Kasumi-1 (cell line): Measurements from ENCODE around the gene MYBPHL.
A peak's percentile ranks its signal among the peaks of the same experiment; 100 is the strongest.

Experiments used
- DNase-seq, 2 experiments: peaks; one replicate each; lab custom pipeline; 2025; lab: John Stamatoyannopoulos, UW

Gene MYBPHL, protein sequence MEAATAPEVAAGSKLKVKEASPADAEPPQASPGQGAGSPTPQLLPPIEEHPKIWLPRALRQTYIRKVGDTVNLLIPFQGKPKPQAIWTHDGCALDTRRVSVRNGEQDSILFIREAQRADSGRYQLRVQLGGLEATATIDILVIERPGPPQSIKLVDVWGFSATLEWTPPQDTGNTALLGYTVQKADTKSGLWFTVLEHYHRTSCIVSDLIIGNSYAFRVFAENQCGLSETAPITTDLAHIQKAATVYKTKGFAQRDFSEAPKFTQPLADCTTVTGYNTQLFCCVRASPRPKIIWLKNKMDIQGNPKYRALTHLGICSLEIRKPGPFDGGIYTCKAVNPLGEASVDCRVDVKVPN

DNA sequence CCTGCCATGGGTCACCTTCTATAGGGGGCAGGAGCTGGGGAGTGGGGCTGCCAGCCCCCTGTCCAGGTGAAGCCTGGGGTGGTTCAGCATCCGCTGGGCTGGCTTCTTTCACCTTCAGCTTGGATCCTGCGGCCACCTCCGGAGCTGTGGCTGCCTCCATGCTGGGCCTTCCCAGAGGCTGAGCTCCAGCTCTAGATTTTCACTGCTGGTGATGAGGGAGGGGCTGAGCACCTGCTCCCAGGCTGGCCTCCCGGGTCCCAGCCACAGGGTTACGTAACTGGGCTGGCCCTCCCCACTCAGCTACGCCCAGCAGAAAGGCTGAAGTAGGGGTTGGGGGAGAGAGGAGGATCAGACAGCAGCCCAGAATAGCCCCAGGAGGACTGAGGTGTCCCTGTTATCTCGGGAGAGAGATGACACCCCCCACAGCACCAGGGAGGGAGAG is at the start of gene MYBPHL:
Gene MYBPHL, minus strand, starts transcription at position 180 of the 442 bp plus-strand sequence. Its CDS starts 20 bp downstream, at position 160.
- no peak for DNase-seq

DNA sequence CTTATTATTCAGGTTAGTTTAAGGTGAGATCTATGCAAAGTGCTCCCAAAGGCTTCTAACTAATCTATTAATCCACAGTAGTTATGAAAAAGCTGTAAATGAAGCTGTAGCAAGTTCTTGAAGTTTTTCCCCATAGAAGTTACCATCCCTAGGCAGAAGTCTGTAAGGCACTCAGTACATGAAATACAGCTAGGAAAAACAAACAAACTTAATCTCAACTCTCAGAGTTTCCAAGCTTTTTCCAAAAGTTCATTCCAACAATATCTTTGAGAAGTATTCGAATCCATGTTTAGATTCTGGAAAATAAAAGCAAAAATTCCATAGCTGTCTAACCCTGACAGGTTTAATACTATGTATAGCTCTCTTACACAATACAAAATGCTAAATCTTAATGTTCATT is 49.7 kb upstream of the MYBPHL start:
- no peak for DNase-seq

DNA sequence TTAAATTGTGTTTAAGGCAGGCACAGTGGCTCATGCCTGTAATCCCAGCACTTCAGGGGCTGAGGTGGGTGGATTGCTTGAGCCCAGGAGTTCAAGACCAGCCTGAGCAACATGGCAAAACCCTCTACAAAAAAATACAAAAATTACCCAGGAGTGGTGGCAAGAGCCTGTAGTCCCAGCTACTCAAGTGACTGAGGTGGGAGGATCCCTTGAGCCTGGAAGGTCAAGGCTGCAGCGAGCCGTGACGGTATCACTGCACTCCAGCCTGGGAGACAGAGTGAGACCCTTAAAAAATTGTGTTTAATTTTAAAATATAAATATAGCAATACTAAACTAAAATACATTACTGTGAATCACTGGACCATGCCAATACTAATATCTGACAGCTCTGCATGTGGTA is 48.1 kb upstream of the MYBPHL start:
- no peak for DNase-seq

DNA sequence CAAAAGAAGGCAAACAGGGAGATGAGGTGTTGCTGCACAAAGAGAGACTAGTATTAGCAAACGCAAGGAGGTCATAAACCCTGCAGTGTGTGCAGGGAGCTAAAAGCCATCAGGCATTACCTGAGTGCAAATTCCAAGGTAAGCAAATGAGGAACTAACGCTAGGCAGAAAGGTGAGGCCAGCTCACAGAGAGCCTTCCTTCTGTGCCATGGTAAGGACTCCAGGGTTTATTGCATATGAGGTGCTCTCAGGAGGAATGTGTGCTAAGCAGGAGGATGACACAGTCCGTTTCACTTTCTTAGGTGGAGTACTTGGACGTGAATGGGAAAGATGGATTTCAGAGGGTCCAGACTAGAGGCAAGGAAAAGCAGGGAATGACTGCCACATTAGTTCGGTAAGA is 44.6 kb upstream of the MYBPHL start:
- DNase-seq, result no peak

DNA sequence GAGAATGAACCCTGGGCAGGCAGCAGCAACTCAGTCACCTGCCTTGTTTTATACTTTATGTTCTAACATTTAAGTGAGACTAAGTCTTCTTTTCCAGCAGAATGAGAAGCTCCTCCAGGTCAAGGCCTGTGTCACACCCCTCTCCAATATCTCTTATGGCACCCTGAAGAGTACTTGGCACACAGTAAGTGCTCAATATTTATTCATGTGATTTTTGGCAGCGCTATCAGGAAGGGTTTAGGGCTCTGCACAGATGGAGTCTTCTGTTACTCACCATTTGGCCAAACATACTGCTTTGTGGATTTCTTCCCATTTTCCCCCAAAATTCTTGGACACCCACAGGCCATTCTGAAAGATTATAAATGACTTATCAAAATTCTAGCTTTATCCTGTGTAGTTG is 43.8 kb upstream of the MYBPHL start:
- DNase-seq, result no peak

DNA sequence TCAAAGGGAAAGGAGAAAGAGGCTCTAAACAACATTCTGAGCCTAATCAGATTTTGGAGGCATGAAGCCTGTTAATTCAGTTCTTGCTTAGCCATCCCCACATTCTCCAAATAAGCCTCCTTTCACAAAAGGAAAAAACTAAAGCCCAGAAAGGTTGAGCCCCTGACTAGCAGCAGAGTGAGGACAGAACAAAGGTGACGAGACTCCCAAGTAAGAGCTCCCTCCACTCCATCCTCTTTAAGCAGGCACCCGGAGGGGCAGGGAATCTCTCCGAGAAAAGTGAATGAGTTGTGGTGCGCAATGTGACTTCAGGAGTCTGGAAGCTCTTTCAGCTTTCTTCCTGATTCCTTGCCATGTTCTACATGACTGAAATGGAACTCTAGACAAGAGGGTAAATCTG is 43.4 kb upstream of the MYBPHL start:
- DNase-seq, result no peak

DNA sequence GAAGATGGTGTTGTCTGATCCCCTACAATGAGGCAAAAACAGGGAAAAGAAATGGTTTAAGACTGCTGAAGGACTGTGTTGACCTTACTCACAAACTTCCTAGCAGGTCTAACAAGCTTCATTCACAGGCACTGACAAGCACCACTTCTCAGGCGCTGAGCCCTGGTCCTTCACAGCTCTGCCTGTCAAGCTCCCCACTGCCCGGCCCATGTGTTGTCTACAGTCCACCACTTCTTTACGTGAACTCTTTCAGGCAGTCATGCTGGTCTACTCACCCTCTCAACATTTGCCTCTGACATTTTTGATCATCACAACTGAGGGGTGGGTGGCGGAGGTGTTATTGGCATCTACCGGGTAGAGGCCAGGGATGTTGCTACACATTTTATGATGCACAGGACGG is 40.7 kb upstream of the MYBPHL start:
- no peak for DNase-seq

DNA sequence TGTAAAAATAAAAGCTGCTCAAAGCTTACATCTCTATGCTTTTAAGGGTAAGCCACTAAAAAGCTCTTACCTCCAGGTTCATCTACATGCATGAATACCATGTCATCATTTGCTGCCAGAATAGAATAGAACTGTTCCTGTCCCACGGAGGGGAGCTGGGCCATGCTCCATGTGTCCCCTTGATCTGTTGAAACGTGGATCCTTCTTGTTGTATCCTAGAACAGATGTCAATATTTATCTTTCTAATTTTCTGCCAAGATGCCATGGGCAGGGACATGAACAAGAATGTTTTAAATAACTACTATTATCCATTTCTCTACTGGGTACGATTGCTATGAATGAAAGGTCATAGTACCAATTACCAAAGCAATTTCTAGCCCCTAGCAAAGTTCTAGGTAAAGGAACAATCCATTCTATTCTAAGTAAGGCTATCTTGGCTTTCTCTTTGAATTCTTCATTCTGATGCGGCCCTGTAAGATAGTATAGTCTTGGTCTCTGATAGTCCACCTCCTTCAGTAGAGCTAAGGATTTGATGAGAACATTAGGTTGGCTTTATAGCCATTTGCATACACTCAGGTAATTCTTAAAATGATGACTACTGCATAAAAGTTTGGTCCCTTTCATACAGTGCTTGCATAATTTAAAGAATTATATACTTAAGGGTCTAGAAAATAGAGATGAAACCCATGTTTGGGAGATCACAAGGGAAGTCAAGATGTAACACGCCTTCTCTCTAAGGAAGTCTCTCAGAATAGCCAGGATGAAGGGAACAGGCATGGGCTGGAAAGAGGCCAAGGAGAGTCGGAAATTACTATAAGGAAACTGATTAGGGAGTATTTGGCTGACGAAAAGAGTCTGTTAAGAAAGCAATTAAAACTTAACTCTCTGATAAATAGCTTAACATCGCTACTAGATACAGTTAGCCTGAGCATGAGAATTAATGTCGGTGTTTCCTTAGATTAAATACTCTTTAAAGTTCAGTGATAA is 35.4 kb upstream of the MYBPHL start:
- no peak for DNase-seq

DNA sequence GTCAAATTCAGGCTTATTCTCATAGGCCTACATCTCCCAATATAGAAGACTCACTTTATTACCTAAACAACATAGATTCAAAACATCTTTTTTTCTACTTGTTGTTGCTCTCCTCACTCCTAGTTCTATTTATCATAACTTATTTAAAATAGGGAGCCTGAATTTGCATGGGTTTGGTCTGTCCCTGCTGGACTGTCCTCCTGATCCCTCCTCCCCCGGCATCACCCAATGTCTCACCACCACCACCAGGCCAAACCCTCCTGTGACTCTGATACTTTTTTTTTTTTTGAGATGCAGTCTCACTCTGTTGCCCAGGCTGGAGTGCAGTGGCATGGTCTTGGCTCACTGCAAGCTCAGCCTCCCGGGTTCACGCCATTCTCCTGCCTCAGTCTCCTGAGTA is 31.8 kb upstream of the MYBPHL start:
- no peak for DNase-seq

DNA sequence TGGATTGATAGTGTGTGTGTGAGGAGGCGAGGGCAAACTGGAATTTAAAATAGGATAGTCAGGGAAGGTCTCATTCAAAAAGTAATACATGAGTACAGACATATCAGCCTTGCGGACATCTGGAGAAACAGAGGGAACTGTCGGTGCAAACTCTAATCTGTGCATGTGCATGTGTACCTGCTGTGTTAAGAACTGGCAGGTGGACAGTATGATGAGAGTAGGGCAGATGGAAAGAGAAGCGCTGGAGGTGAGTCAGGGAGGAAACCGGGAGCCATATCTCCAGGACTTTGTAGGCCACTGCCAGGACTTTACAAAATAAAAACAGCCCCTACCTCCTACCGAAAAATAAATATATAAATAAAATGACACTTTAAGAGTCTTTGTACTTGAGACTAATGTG is 31.3 kb upstream of the MYBPHL start:
- DNase-seq, result no peak

DNA sequence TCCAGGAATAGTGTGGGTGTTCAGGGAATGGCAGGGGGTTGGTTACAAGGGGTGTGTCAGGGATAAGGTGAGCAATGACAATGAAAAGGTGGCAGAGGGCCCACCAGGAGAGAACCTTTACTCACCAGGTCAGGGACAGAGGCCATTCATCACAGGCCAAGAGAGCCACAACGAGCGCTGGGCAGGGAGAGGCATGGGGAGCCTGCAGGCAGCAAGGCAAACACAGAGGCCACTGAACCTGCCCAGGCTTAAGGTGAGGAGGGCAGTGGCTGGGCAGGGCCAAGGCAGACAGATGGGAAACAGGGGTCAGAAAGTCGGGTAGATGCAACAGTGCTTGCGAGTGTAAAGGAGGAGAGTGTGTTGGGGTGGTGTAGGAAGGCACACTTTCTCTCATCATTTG is 28.3 kb upstream of the MYBPHL start:
- DNase-seq, result no peak

DNA sequence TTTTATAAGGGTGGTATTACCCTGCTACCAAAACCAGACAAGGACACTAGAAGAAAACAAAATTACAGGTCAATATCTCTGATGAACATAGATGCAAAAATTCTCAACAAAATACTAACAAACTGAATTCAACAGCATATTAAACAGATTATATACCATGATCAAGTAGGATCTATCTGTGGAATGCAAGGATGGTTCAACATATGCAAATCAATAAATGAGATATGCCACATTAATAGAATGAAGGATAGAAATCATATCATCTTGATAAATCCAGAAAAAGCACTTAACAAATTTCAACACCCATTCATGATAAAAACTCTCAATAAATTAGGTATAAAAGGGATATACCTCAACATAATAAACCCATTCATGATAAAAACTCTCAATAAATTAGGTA is 24.3 kb upstream of the MYBPHL start:
- DNase-seq, result no peak

DNA sequence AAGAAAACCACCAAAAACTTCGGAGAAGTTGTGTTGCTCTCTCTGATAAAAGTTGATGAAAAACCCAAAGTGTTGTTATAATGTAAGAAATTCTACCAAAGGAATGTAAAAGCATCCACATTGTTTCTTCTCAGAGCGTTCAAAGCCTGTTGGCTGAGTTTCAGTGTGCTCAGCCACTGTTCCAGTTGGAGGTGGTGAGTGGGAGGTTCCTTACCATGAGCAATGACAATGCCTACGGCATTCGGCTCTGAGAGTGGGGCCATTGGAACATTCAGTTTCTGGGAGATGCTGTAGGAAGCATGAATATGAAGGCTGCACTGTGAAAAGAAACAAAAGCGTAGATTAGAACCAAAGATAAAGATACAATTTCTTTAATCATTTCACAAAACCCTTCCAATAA is 20.5 kb upstream of the MYBPHL start:
- DNase-seq, result no peak

DNA sequence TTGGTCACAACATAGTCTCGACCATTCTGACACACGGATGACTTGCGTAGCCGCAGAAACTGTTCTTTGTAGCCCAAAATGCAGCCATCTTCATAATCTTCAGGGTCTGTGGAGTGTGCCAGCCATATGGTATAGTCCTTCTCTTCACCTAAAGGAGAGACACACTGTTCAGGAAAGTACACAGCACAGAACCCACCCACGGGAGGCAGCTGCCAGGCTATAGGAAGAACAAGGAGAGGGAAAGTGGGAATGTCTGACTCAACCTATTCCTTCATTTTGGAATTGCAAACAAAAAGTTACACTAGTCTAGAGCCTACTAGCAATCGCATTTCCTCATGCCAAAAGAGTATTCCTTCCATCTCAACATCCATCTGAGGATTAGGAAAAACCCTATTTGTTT is 16.2 kb upstream of the MYBPHL start:
- DNase-seq, result no peak

DNA sequence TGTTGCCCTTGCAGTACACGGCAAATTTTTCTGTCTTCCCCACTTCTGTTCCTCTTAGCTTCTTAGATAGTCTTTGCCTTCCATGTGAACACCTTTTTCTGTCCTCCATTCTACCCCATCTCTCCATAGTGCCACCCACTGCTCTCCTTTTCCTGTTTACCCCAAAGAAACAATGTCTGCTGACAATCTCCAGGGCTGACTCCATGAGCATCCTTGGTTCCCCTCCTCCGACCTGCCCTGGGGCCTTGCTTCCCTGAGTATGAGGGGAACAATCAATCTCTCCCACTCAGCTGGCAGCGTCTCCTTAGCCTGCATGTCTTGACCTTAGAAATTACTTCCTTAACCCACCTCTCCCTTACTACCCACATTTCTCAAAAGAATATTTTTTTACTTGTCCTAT is 12.3 kb upstream of the MYBPHL start:
- DNase-seq, result no peak

DNA sequence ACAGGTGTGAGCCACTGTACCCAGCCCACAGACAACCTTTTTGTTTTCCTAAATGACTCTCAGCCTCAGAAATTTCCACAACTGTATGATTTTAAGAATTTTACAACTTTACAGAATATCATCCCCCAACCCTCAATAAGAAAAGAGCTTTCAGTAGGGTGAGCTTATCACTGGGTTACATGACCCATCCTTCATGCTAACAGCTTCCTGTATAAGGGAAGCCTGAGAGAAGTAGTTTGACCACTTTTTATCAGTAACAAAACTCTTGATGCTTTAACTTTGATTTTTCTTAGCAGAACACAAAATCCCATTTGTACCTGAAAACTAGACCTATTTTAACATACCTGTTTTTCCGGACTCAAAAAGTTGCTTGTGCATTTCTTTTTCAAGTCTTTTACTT is 9.7 kb upstream of the MYBPHL start:
- no peak for DNase-seq

DNA sequence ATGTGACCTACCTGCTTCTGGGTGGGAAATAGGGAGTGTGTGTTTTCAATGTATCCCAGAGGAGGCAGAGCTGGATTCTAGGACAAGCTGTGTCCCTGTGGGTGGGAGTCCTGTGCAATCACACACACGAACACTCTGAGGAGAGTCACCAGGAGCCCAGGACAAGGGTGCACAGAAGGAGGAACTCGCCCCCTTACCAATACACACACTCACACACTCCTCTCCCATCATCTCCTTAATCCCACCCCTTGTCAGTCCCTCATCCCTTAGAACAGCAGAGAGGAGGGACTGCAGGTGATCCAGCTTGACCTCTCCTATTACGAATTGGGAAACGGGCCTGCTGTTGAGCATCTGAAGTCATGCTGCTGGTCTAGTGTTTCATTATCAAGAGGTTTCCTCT is 8.5 kb upstream of the MYBPHL start:
- DNase-seq, result no peak

DNA sequence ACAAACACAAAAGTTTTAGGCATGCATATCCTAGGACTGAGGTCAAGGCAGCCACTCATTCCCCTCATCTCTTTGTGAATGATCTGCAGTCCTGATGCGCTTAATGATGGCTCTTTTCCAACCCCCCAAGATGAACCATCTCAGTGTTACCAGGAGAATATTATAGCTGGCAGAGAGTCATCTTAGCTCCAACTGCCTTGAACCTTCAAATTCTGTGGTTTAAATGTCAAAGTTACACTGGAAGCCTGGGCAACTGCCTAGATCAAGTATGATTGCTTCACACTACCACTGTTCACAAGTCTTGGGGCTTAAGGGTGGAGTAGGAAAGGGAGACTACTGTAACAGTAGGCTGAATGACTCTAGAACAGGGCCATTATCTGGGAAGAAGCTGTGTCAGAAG is 8.0 kb upstream of the MYBPHL start:
- DNase-seq, result no peak

DNA sequence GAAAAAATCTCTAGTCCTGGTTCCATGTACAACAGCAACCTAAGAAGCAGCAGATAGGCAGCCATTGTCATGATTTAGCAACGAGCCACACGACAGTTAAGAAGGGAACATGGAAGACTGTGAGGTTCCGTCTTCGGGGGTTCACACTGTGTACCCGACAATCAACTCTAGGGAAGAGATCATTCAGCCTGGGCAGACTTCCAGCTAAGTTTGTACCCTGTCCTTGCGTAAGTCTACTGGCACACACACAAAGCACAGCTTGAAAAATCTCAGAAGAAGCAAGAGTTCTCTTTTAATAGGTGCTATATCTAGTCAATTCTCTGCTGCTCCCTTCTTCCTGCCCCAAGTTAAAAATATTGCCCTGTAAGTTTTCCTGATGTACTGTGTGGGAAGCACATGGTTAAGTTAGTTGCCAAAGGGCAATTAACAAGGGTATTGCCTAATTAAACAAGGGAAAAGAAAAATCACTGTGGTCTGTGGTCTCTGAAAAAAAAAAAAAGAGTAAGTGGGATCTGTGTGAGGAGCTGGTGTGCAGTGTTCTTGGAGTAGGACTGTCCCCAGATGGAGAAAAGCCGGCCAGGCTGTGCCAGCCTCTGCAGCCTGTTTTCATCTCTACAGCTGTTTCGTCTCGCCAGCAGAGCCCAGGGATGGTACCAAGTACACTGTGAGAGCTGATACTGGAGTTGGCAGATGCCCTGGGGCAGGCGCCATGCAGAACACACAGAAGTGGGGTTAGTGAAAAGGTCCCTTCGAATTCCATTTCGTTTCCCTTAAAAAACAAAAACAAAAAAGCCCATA is 6.4 kb upstream of the MYBPHL start:
- no peak for DNase-seq

DNA sequence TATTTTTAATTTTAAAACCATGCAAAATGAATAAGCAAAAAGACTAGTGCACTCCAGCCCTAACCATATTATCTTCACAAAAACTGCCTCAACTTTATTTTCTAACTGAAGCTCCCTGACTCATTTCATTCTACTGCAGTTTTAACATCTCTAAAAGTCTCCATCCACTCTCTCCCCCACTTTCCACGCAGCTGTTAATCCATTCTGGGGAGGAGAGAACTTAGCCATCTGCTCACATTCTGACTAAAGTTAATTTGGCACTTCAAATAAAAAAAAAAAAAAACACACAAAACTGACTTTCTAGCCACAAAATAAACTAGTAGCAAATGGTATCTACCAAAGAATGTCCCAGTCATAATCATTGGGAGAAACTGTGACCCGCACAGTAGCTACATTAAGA is 5.4 kb upstream of the MYBPHL start:
- no peak for DNase-seq

DNA sequence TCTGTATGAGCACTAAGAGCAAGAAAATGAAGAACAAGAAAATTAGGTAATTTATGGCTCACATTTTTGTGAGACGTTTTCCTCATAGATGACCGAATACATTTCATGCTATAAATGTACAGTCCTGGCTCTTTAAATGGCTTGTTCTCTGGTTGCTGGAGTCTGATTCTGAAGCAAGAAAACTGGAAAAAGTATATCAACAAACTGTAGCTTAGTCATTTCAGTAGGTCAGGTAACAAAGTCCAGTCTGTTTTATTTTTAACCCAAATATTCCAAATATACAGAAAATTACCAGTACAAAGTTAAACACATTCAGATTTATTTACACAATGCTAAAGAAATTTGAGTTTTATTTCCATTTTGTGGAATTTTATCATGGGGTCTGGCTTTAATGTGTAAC is 2.5 kb upstream of the MYBPHL start:
- DNase-seq, result no peak

DNA sequence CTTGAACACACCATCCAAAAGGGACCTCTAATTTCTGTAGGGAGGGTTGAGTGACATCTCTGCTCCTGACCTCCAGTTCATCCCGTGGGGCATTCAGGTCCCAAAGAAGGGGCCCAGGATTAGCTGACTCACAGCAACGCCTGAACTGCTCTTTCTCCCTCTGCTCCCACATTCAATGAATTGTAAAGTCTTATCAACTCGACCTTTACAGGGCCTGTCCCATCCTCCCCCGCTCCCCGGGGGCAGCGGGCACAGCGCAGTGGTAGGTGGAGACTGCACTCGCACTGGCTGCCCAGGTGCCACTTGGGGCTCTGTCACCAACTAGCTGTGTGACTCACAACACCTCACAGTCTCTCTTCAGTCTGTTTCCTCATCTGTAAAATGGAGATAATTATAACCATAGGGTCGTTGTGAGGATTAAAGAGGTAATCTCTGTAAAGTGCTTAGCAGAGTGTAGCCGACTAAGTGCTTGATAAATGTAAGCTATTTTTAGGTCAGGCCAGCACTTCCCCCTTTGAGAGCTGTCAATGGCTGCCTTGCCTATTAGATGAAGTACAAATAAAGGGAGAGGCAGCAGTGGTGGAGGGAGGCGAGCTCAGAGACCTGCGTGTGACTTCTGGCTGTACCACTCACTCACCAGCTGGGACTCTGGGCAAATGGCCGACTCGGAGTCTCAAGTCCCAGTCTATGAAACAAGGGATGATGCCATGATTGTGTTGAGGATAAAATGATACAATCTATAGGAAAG is 637 bp upstream of the MYBPHL start:
- DNase-seq, result peak in 1 of 2 experiments; percentile 57
